GM12874 (cell line): ENCODE results near the gene NREP.

Source experiments
- CTCF ChIP-seq: IDR thresholded peaks from 2 replicates; pipeline ENCODE4 v1.5.1; 2011; ENCODE audit warnings: low read depth, mild to moderate bottlenecking, control low read depth, low read length, moderate library complexity; ENCODE audit not compliant: insufficient read depth

NREP gene

DNA sequence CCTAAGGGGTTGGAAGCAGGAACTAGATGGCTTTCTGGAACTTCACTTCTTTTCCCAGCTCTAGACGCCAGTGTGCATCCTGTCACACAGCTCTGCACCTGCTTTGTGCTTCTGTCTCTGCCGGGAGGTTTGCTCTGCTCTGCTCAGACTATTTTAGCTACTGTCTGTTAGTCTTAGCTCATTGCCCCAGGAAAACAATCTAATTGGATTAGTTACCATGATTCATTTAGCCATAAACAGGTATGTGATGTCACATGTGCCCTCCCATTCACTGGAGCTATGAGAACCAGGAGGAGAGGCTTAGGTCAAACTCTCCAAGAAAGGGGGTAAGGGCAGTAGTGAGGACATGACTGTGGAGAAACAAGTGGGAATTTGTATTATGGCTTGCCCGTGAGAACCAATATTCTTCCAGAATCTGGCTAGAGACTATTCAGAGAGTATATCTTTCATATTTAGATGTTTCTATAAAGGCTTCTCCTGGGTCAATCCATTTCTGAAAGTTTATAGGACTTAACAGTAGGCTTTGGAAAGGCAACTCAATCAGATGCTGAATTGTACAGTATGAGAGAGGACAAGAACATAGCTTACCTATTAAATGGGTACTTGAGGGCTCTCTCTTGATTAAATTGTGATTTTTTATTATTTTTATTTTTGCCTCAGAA lies 22.4 kb upstream of the NREP start:
- TF ChIP-seq CTCF = no peak

- no peak for TF ChIP-seq CTCF
Observed at GRCh38 chr5:111776913-111777781, 20.2 kb upstream of the NREP start.

GRCh38 chr5:111775224-111775623 lies 18.2 kb upstream of the NREP start:
- no peak for TF ChIP-seq CTCF

DNA sequence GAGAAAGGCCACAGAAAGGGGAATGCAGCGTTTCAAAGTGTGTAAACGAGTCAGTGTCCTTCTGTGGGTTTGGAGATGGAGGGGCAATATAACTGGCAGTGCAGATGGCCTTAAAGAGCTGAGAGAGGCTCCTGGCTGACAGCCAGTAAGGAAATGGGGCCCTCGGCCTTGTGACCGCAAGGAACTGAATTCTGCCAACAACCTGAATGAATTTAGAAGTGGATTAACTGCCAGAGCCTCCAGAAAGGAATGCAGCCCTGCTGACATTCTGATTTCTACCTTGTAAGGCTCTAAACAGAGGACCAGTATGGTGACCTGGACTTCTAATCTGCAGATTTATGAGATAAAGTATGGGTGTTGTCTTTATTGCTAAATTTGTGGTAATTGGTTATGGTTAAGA lies 17.5 kb upstream of the NREP start:
- no peak for TF ChIP-seq CTCF

- no peak for TF ChIP-seq CTCF
Observed at GRCh38 chr5:111772456-111773122, 15.6 kb upstream of the NREP start.

DNA sequence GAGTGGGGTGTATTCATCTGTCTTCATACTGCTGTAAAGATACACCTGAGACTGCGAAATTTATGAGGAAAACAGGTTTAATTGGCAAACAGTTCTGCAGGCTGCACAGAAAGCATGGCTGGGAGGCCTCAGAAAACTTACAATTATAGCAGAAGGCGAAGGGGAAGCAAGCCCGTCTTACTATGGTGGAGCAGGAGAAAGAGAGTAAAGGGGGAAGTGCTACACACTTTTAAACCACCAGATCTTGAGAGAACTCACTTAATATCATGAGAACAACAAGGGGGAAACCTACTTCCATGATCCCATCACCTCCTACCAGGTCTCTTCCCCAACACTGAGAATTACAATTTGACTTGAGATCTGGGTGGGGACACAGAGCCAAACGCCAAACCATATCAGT lies 12.5 kb upstream of the NREP start:
- TF ChIP-seq CTCF = no peak
